Suprapubic skin (tissue), 4 donors: ENCODE results near the gene ATIC.
"Not testable (repeated sequence)": the region's sequence is repeated elsewhere in the genome, so short reads cannot be mapped to it uniquely, and the experiment has no call there.

Experiments
- EP300 ChIP-seq: sonication (generic); formaldehyde crosslinking; IDR thresholded peaks from one replicate; pipeline ENCODE4 v1.6.1; 2017; ENCODE audit warnings: antibody characterized with exemption
- POLR2A ChIP-seq, 2 donors: fragments of 450-650 bp; IDR thresholded peaks; one replicate each; pipeline ENCODE4 v1.6.1; 2017; ENCODE audit warnings: antibody characterized with exemption in 2 of 2, mild to moderate bottlenecking in 2 of 2, moderate library complexity in 2 of 2
- POLR2AphosphoS5 ChIP-seq, 3 donors: sonication (generic); formaldehyde crosslinking; IDR thresholded peaks; one replicate each; pipeline ENCODE4 v1.6.1; 2017; ENCODE audit warnings: antibody characterized with exemption in 3 of 3
- TF ChIP-seq, protein P1 (sequence below), 2 donors: fragments of 200-600 bp in 1 of 2; fragments of 450-650 bp in 1 of 2; sonication (generic) in 1 of 2; IDR thresholded peaks; one replicate each; pipeline ENCODE4 v1.5.1; 2016 to 2019; ENCODE audit warnings: antibody characterized with exemption in 2 of 2, mild to moderate bottlenecking in 1 of 2, moderate library complexity in 1 of 2

DNA sequence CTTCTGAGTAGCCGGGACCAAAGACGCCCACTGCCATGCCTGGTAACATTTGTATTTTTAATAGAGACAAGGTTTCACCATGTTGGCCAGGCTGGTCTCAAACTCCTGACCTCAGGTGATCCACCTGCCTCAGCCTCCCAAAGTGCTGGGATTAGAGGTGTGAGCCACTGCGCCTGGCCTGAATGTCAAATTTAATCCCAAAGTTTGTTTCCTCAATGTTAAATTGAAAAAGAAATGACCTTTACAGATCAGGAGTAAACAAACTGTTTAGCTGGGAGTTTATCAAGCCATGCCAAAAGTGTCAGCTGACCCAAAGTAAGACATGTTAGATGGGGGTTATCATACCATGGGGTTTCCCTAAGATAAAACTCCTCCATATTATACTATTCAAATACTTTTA is 48.2 kb downstream of the ATIC start:
- TF ChIP-seq, protein P1, sequence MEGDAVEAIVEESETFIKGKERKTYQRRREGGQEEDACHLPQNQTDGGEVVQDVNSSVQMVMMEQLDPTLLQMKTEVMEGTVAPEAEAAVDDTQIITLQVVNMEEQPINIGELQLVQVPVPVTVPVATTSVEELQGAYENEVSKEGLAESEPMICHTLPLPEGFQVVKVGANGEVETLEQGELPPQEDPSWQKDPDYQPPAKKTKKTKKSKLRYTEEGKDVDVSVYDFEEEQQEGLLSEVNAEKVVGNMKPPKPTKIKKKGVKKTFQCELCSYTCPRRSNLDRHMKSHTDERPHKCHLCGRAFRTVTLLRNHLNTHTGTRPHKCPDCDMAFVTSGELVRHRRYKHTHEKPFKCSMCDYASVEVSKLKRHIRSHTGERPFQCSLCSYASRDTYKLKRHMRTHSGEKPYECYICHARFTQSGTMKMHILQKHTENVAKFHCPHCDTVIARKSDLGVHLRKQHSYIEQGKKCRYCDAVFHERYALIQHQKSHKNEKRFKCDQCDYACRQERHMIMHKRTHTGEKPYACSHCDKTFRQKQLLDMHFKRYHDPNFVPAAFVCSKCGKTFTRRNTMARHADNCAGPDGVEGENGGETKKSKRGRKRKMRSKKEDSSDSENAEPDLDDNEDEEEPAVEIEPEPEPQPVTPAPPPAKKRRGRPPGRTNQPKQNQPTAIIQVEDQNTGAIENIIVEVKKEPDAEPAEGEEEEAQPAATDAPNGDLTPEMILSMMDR (IDR thresholded peaks at IDR 0.05), result not testable (repeated sequence)
- TF ChIP-seq EP300; POLR2A (IDR thresholded peaks at IDR 0.05); POLR2AphosphoS5 (IDR thresholded peaks at IDR 0.05): not testable (repeated sequence)
